ENCODE data around the gene TOX2.

TOX2 gene

GRCh38 chr20:44111712-44112335 lies 197.2 kb downstream of the TOX2 start:
- no peak overlapping the region for H3K27ac ChIP-seq
- TF ChIP-seq CTCF (IDR thresholded peaks at IDR 0.05), result no peak
- H3K79me2 ChIP-seq, result no peaks in the 10 kb centered on the region
- H3K4me3 ChIP-seq (ENCODE audit: low read depth, low read length), result no peak overlapping the region
- no peaks in the 10 kb centered on the region for H3K27me3 ChIP-seq (ENCODE audit: control insufficient read depth, insufficient read depth, low read length)
- no peaks in the 10 kb centered on the region for H3K4me1 ChIP-seq
- H3K9me3 ChIP-seq (ENCODE audit: control insufficient read depth, low read length), result no peaks in the 10 kb centered on the region
- no peak overlapping the region for H3K4me2 ChIP-seq (ENCODE audit: low read length)
- no peak overlapping the region for H2AFZ ChIP-seq
- H3K36me3 ChIP-seq (ENCODE audit: control insufficient read depth, insufficient read depth, low read length), result no peaks in the 10 kb centered on the region
- H3K9ac ChIP-seq, result no peak overlapping the region

DNA sequence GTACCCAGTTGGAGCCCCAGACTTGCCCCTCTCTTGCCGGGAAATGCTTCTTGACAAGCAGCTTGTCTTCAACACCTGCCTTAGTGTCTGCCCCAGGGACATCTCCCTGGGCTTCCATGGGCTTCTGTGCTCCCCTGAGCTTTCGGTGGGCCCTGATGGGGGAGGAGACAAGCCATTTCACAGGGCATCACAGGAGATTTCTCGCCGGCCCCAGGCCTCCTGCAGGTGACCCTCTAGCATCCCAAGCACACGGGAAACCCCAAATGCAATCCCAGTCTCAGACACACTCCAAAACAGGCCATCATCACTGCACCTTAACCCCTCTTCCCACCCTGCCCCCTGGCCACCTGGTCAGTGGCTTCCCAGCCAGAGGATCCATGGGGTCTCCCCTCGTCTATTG lies 197.8 kb downstream of the TOX2 start:
- Histone ChIP-seq H3K4me3 (ENCODE audit: low read depth, low read length) (no peak overlapping the region), H3K9ac (no peak overlapping the region), H3K4me2 (ENCODE audit: low read length) (no peak overlapping the region), H2AFZ (no peak overlapping the region), H3K27ac (no peak overlapping the region), H3K79me2 (no peaks in the 10 kb centered on the region), H3K4me1 (no peaks in the 10 kb centered on the region), H3K27me3 (ENCODE audit: control insufficient read depth, insufficient read depth, low read length) (no peaks in the 10 kb centered on the region), H3K36me3 (ENCODE audit: control insufficient read depth, insufficient read depth, low read length) (no peaks in the 10 kb centered on the region), H3K9me3 (ENCODE audit: control insufficient read depth, low read length) (no peaks in the 10 kb centered on the region)
- TF ChIP-seq CTCF (IDR thresholded peaks at IDR 0.05), result no peak

DNA sequence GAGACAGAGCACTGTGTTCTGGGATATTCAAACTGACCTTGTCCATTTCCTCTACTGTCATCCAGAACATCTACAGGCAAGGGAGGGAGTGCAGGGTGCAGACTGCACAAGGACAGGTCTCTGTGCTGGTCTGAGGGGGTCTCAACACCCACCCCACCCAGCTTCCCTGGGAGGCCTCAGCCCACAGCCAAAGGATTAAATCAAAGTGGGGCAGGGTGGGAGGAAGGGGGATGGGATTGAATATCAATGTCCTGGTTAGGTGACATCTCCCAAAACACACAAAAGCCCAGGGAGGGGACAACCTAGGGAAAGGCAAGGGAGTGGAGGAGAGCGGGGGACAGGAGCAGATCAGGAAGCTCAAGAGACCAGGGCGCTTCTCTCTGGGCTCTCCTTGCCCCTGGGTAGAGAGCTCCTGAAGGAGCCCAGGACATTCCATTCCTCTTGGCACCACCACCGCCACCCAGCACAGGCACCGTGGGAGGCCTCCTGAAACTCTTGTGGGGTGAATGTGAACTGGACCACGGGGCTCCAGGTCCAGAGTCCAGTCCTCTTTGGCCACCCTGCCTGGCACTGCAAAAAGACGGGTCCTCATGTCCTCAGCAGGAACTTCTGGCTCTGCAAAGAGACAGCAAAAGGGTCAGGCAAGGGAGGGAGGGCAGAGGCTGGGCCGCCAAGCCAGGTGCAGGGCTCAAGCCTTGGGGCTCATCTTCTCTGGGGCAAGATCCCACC lies 198.4 kb downstream of the TOX2 start:
- H3K4me1 ChIP-seq, result no peaks in the 10 kb centered on the region
- no peak for TF ChIP-seq CTCF (IDR thresholded peaks at IDR 0.05)
- no peaks in the 10 kb centered on the region for H3K9me3 ChIP-seq (ENCODE audit: control insufficient read depth, low read length)
- no peak overlapping the region for H3K4me2 ChIP-seq (ENCODE audit: low read length)
- no peak overlapping the region for H3K9ac ChIP-seq
- H3K79me2 ChIP-seq, result no peaks in the 10 kb centered on the region
- no peak overlapping the region for H2AFZ ChIP-seq
- H3K4me3 ChIP-seq (ENCODE audit: low read depth, low read length), result no peak overlapping the region
- no peaks in the 10 kb centered on the region for H3K36me3 ChIP-seq (ENCODE audit: control insufficient read depth, insufficient read depth, low read length)
- no peak overlapping the region for H3K27ac ChIP-seq
- no peaks in the 10 kb centered on the region for H3K27me3 ChIP-seq (ENCODE audit: control insufficient read depth, insufficient read depth, low read length)

GRCh38 chr20:44113618-44114376 lies 199.1 kb downstream of the TOX2 start:
- no peak overlapping the region for H3K4me3 ChIP-seq (ENCODE audit: low read depth, low read length)
- no peak overlapping the region for H3K9ac ChIP-seq
- no peaks in the 10 kb centered on the region for H3K79me2 ChIP-seq
- no peak overlapping the region for H3K27ac ChIP-seq
- TF ChIP-seq CTCF (IDR thresholded peaks at IDR 0.05), result no peak
- H3K9me3 ChIP-seq (ENCODE audit: control insufficient read depth, low read length), result no peaks in the 10 kb centered on the region
- H3K4me2 ChIP-seq (ENCODE audit: low read length), result no peak overlapping the region
- no peak overlapping the region for H2AFZ ChIP-seq
- no peaks in the 10 kb centered on the region for H3K4me1 ChIP-seq
- no peaks in the 10 kb centered on the region for H3K36me3 ChIP-seq (ENCODE audit: control insufficient read depth, insufficient read depth, low read length)
- H3K27me3 ChIP-seq (ENCODE audit: control insufficient read depth, insufficient read depth, low read length), result no peaks in the 10 kb centered on the region

Measured in parathyroid adenoma (tissue), 2 donors.